ENCODE measurements around the gene FBLN2.

DNA sequence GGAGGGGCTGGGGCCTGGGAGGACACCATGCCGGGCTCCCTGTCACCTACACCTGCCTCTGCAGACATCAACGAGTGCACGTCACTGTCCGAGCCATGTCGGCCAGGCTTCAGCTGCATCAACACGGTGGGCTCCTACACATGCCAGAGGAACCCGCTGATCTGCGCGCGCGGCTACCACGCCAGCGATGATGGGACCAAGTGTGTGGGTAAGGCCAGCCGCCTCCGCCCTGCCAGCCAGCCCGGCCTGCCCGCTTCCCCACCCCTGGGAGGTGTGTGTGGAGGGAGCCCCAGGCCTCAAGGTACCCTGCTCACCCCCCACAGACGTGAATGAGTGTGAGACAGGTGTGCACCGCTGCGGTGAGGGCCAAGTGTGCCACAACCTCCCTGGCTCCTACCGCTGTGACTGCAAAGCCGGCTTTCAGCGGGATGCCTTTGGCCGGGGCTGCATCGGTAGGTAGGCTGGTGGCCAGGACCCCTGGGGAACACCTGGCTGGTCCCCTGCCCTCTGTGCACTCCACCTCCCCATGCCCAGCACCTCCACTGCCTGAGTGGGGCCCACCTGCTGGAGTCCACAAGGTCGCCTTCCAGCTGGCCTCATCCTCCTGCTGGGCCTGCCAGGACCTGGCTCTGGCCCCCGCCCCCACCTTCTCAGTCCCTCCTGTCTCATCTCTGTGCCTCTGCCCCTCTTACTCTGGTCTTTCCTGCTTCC is 80.1 kb downstream of the FBLN2 start:
- TF ChIP-seq, protein P1, sequence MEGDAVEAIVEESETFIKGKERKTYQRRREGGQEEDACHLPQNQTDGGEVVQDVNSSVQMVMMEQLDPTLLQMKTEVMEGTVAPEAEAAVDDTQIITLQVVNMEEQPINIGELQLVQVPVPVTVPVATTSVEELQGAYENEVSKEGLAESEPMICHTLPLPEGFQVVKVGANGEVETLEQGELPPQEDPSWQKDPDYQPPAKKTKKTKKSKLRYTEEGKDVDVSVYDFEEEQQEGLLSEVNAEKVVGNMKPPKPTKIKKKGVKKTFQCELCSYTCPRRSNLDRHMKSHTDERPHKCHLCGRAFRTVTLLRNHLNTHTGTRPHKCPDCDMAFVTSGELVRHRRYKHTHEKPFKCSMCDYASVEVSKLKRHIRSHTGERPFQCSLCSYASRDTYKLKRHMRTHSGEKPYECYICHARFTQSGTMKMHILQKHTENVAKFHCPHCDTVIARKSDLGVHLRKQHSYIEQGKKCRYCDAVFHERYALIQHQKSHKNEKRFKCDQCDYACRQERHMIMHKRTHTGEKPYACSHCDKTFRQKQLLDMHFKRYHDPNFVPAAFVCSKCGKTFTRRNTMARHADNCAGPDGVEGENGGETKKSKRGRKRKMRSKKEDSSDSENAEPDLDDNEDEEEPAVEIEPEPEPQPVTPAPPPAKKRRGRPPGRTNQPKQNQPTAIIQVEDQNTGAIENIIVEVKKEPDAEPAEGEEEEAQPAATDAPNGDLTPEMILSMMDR (IDR thresholded peaks at IDR 0.05): no peak
- TF ChIP-seq POLR2A (IDR thresholded peaks at IDR 0.05): no peak
